ENCODE measurements around the gene HEXIM2. TPM values are rescaled to one million over a fixed set of nuclear protein-coding genes. Genes with fewer than 3 reads are reported as not detected.

HEXIM2 gene
- total and polyA plus RNA-seq, 2 experiments from 2014 or later: 9.0 to 9.5 TPM

- H4K20me1 ChIP-seq (replicated peaks; ENCODE audit: insufficient read depth): no peaks in the 10 kb centered on the region
- H3K4me1 Mint-ChIP-seq: peaks cover 11% of the 10 kb centered on the region
- H3K27ac ChIP-seq (ENCODE audit: low read depth): no peak overlapping the region
- peaks cover 8% of the 10 kb centered on the region for H3K27me3 Mint-ChIP-seq (ENCODE audit: insufficient read depth, low read depth, poor library complexity)
- peaks cover 2% of the 10 kb centered on the region; the same call in 1 of the 2 replicates for H3K4me1 ChIP-seq (ENCODE audit: insufficient read depth)
- no peaks in the 10 kb centered on the region for H3F3A ChIP-seq (replicated peaks; ENCODE audit: low read depth)
- no peaks in the 10 kb centered on the region for H3K9me2 ChIP-seq (ENCODE audit: insufficient read depth)
- peak overlapping the region; percentile 34; the same call in 1 of the 2 replicates for H3K4me3 ChIP-seq
- DNase-seq (ENCODE audit: low spot score) (no peak), ATAC-seq (peak; percentile 39)
- H2AFZ ChIP-seq: no peak overlapping the region; the same call in 1 of the 2 replicates
- no peak overlapping the region for H3K27ac Mint-ChIP-seq
- H3K79me2 ChIP-seq (replicated peaks; ENCODE audit: insufficient read depth): 0 out of 2 replicates have a peak, but pooled peaks cover 2% of the 10 kb centered on the region
- no peak for TF ChIP-seq EZH2phosphoT487 (IDR thresholded peaks at IDR 0.05; ENCODE audit: unreplicated experiment)
- TF ChIP-seq CTCF (conservative IDR thresholded peaks at IDR 0.05; ENCODE audit: low read depth in 2 of 2): peak in 1 of 2 experiments; percentile 46; a peak in 2 of 4 replicates
- no peaks in the 10 kb centered on the region for H3K36me3 ChIP-seq (ENCODE audit: insufficient read depth)
- no peaks in the 10 kb centered on the region for H3K9me3 Mint-ChIP-seq
- H3K4me2 ChIP-seq: peak overlapping the region; percentile 65
- H3K27me3 ChIP-seq (ENCODE audit: insufficient read depth): no peaks in the 10 kb centered on the region
- no peaks in the 10 kb centered on the region for H3K36me3 Mint-ChIP-seq (ENCODE audit: low read depth)
- no peak overlapping the region for H3K4me3 Mint-ChIP-seq
Observed at GRCh38 chr17:45120558-45120957, 41.1 kb upstream of the HEXIM2 start.

GRCh38 chr17:45121055-45121454 is 40.6 kb upstream of the HEXIM2 start:
- Histone ChIP-seq H3K27me3 (ENCODE audit: insufficient read depth) (no peaks in the 10 kb centered on the region), H3K27ac (ENCODE audit: low read depth) (no peak overlapping the region), H3F3A (replicated peaks; ENCODE audit: low read depth) (no peaks in the 10 kb centered on the region), H3K4me3 (peak overlapping the region; percentile 34; the same call in 1 of the 2 replicates), H4K20me1 (replicated peaks; ENCODE audit: insufficient read depth) (no peaks in the 10 kb centered on the region; the same call in 1 of the 2 replicates), H3K4me1 (ENCODE audit: insufficient read depth) (no peaks in the 10 kb centered on the region), H3K36me3 (ENCODE audit: insufficient read depth) (no peaks in the 10 kb centered on the region), H3K79me2 (replicated peaks; ENCODE audit: insufficient read depth) (0 out of 2 replicates have a peak, but pooled peaks cover 2% of the 10 kb centered on the region), H2AFZ (peak overlapping the region; percentile 63), H3K4me2 (peak overlapping the region; percentile 65), H3K9me2 (ENCODE audit: insufficient read depth) (no peaks in the 10 kb centered on the region)
- ATAC-seq: peak; percentile 63
- Mint-ChIP-seq H3K4me3 (no peak overlapping the region), H3K36me3 (ENCODE audit: low read depth) (no peaks in the 10 kb centered on the region), H3K9me3 (no peaks in the 10 kb centered on the region), H3K27ac (no peak overlapping the region), H3K27me3 (ENCODE audit: insufficient read depth, low read depth, poor library complexity) (peaks cover 9% of the 10 kb centered on the region), H3K4me1 (peaks cover 6% of the 10 kb centered on the region)
- peak; percentile 80 for DNase-seq (ENCODE audit: low spot score)
- TF ChIP-seq ETS1 (IDR thresholded peaks at IDR 0.05) (no peak), JUNB (IDR thresholded peaks at IDR 0.05; ENCODE audit: unreplicated experiment) (no peak)

- H3K36me3 ChIP-seq (ENCODE audit: insufficient read depth): no peaks in the 10 kb centered on the region
- 0 out of 2 replicates have a peak, but pooled peaks cover 2% of the 10 kb centered on the region for H3K79me2 ChIP-seq (replicated peaks; ENCODE audit: insufficient read depth)
- peaks cover 11% of the 10 kb centered on the region; the same call in 2 of the 3 replicates for H3K4me1 Mint-ChIP-seq
- peaks cover 18% of the 10 kb centered on the region for H3K27me3 Mint-ChIP-seq (ENCODE audit: insufficient read depth, low read depth, poor library complexity)
- no peak overlapping the region for H2AFZ ChIP-seq
- H3K9me2 ChIP-seq (ENCODE audit: insufficient read depth): no peaks in the 10 kb centered on the region
- H3K36me3 Mint-ChIP-seq (ENCODE audit: low read depth): no peaks in the 10 kb centered on the region
- H3K4me1 ChIP-seq (ENCODE audit: insufficient read depth): no peaks in the 10 kb centered on the region
- no peaks in the 10 kb centered on the region for H3K9me3 Mint-ChIP-seq
- no peak for ATAC-seq
- no peak overlapping the region for H3K4me2 ChIP-seq
- H3K4me3 Mint-ChIP-seq: no peak overlapping the region
- H3K27me3 ChIP-seq (ENCODE audit: insufficient read depth): no peaks in the 10 kb centered on the region
- H3K27ac ChIP-seq (ENCODE audit: low read depth): no peak overlapping the region
- H3K27ac Mint-ChIP-seq: no peak overlapping the region
- H3K4me3 ChIP-seq: no peak overlapping the region
- 0 out of 2 replicates have a peak, but pooled peaks cover 4% of the 10 kb centered on the region for H3F3A ChIP-seq (replicated peaks; ENCODE audit: low read depth)
- no peaks in the 10 kb centered on the region; the same call in 1 of the 2 replicates for H4K20me1 ChIP-seq (replicated peaks; ENCODE audit: insufficient read depth)
- no peak for DNase-seq (ENCODE audit: low spot score)
- TF ChIP-seq ETS1 (IDR thresholded peaks at IDR 0.05) (no peak), EZH2 (IDR thresholded peaks at IDR 0.05; ENCODE audit: low read depth, unreplicated experiment) (no peak), CREB1 (CRISPR knock-in tag; IDR thresholded peaks at IDR 0.05; ENCODE audit: low read depth) (no peak), EZH2phosphoT487 (IDR thresholded peaks at IDR 0.05; ENCODE audit: unreplicated experiment) (no peak), CTCF (conservative IDR thresholded peaks at IDR 0.05; ENCODE audit: low read depth in 2 of 2) (no peak), POLR2AphosphoS5 (IDR thresholded peaks at IDR 0.05; ENCODE audit: low read depth) (no peak), STAT1 (IDR thresholded peaks at IDR 0.05; ENCODE audit: unreplicated experiment) (no peak)
Observed at GRCh38 chr17:45123076-45123770, 38.5 kb upstream of the HEXIM2 start.

Measured in GM23338 (cell line).